Upper lobe of right lung (tissue), 1 donor: ENCODE results near the gene FAAP100. TPM values are rescaled to one million over a fixed set of nuclear protein-coding genes. Genes with fewer than 3 reads are reported as not detected.

Experiments used
- ATAC-seq: fragments of 200-7000 bp; cut with Tn5 transposase; one replicate; pipeline ENCODE4 v1.9.1; 2020; ENCODE audit warnings: mild to moderate bottlenecking, moderate library complexity
- DNase-seq: peaks from one replicate; pipeline ENCODE4 v3.0.0-alpha.2; 2020
- H3K27ac ChIP-seq: fragments of 200-600 bp; one replicate; pipeline ENCODE4 v1.8.0; 2022
- H3K27me3 ChIP-seq: fragments of 200-600 bp; one replicate; pipeline ENCODE4 v1.8.0; 2022; ENCODE audit warnings: mild to moderate bottlenecking
- H3K36me3 ChIP-seq: fragments of 200-600 bp; one replicate; pipeline ENCODE4 v1.8.0; 2022
- H3K4me1 ChIP-seq: fragments of 200-600 bp; one replicate; pipeline ENCODE4 v1.8.0; 2022
- H3K4me3 ChIP-seq: fragments of 200-600 bp; one replicate; pipeline ENCODE4 v1.8.0; 2022; ENCODE audit warnings: mild to moderate bottlenecking
- H3K9me3 ChIP-seq: fragments of 200-600 bp; one replicate; pipeline ENCODE4 v1.8.0; 2022
- intact Hi-C: fragments of 100-400 bp; cut with DNase I; formaldehyde crosslinking; loops from one replicate; pipeline ENCODE4 v1.11.0; 2022
- total RNA-seq: library from RNA; stranded (reverse); fragmentation: NEBNext Ultra II Directional; extraction: Animal tissue kit (Norgen Biotek cat#: 25700); gene quantifications from one replicate; pipeline ENCODE4 v1.2.1, GENCODE V29; 2021
- TF ChIP-seq, protein P1 (sequence below): fragments of 200-600 bp; IDR thresholded peaks from one replicate; pipeline ENCODE4 v1.8.0; 2022; ENCODE audit warnings: antibody characterized with exemption
- donor health status: DM: no; HTN: yes; CAD: no; lungs with severe emphysema.

Gene FAAP100
- total RNA-seq, 1 donor from 2014 or later: 27.3 TPM

DNA sequence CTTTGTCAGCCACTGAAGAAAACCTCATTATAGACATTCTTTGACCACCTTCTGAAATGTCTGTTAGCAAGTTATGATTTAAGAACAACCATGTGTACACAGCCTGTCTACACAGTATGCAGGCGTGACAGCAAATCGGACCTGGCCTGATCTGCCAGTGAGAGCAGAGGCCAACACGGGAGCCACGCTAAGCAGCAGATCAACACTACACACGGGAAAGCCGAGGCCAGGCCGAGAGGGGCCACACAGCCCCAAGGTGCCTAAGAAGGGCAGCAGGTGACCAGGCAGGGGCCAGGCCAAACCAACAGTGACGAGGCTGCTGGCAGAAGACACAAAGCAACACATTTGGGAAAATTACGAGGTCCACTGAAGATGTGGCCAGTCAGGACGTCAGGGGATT lies 16.3 kb upstream of the FAAP100 start:
- Histone ChIP-seq H3K9me3 (no peaks in the 10 kb centered on the region), H3K27me3 (no peaks in the 10 kb centered on the region), H3K27ac (no peak overlapping the region), H3K36me3 (peaks cover 95% of the 10 kb centered on the region), H3K4me3 (no peak overlapping the region), H3K4me1 (peaks cover 24% of the 10 kb centered on the region)
- intact Hi-C loops: no loop called here
- DNase-seq (no peak), ATAC-seq (no peak)
- TF ChIP-seq, protein P1, sequence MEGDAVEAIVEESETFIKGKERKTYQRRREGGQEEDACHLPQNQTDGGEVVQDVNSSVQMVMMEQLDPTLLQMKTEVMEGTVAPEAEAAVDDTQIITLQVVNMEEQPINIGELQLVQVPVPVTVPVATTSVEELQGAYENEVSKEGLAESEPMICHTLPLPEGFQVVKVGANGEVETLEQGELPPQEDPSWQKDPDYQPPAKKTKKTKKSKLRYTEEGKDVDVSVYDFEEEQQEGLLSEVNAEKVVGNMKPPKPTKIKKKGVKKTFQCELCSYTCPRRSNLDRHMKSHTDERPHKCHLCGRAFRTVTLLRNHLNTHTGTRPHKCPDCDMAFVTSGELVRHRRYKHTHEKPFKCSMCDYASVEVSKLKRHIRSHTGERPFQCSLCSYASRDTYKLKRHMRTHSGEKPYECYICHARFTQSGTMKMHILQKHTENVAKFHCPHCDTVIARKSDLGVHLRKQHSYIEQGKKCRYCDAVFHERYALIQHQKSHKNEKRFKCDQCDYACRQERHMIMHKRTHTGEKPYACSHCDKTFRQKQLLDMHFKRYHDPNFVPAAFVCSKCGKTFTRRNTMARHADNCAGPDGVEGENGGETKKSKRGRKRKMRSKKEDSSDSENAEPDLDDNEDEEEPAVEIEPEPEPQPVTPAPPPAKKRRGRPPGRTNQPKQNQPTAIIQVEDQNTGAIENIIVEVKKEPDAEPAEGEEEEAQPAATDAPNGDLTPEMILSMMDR: no peak

DNA sequence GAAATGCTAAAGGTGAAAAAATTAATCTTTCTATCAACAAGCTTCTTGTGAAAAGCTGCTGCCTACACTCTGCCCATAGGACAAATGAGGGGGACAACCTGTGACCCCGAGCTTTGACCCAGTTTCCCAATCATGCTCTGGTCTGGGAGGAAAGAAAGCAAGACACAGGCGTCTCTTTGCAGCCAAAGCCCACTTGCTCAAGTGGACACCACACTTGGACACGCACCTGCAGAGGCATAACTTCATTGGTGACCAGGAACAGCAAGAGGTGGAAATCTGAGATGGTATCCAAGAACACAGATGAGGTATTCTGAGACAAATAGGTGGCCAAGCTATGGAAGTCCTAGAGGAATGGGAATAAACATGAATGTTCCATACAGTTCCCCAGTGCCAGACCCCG lies 15.0 kb upstream of the FAAP100 start:
- Histone ChIP-seq H3K27ac (peak overlapping the region; percentile 66), H3K4me1 (peaks cover 25% of the 10 kb centered on the region), H3K4me3 (no peak overlapping the region), H3K27me3 (no peaks in the 10 kb centered on the region), H3K9me3 (no peaks in the 10 kb centered on the region), H3K36me3 (peaks cover 95% of the 10 kb centered on the region)
- TF ChIP-seq, protein P1: no peak
- intact Hi-C loops: no loop called here
- no peak for ATAC-seq
- DNase-seq: no peak

DNA sequence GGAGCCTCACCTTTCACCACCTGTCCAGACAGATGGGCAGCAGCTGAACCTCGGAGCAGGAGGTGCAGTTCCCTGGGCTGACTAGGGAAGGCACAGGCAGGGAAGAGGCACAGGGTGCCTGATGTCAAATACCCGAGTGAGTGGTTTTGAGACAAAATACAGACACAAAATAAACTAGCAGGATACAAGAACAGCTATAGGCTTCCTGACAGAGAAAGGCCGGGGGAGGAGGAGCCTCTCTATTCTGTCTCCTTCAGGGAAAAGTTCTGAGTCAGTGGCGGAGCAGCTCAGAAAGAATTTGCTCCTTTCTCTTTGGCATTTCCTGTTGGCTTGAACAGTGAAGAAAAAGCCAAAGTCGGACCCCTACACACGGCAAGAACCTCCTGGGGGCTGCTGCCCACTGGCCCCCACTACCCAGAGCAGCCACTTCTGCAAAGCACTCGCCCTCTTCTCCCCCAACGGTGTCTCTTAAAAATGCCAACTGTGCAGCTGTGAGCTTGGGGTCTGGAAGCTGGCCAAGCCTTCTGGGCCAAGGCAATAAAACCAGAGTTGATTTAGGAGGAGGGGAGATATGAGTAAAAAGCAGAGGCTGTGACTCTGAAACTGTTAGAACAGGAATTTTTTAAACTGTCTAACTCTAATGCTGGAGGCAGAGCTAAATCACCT lies 14.4 kb upstream of the FAAP100 start:
- H3K4me1 ChIP-seq: peaks cover 25% of the 10 kb centered on the region
- H3K27ac ChIP-seq: peak overlapping the region; percentile 66
- H3K9me3 ChIP-seq: no peaks in the 10 kb centered on the region
- TF ChIP-seq, protein P1: no peak
- no peak overlapping the region for H3K4me3 ChIP-seq
- DNase-seq (no peak), ATAC-seq (peak; percentile 60)
- H3K36me3 ChIP-seq: peaks cover 95% of the 10 kb centered on the region
- intact Hi-C loops: no loop called here
- no peaks in the 10 kb centered on the region for H3K27me3 ChIP-seq

DNA sequence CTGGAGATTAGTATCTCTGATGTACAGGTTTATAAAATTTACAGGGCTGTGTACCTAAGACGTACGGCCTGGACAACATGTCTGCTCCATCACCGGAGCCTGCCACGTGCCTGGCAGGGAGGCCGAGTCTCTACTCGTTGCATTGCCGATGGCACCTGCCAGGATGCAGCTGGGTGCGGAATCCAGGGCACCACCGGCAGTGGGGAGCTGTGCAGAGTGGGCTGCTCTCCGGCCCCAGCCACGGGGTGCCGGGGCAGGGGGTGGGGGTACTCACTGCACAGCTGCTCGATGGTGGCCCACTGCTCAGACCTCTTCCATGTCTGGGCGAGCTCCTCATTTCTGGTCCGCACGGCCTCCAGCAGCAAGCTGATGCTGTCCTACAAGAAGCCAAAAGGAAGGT lies 13.1 kb upstream of the FAAP100 start:
- H3K9me3 ChIP-seq: no peaks in the 10 kb centered on the region
- DNase-seq (no peak), ATAC-seq (no peak)
- no peaks in the 10 kb centered on the region for H3K27me3 ChIP-seq
- peak overlapping the region; percentile 66 for H3K27ac ChIP-seq
- peaks cover 95% of the 10 kb centered on the region for H3K36me3 ChIP-seq
- intact Hi-C loops: no loop called here
- H3K4me1 ChIP-seq: peaks cover 25% of the 10 kb centered on the region
- TF ChIP-seq, protein P1: no peak
- H3K4me3 ChIP-seq: no peak overlapping the region

DNA sequence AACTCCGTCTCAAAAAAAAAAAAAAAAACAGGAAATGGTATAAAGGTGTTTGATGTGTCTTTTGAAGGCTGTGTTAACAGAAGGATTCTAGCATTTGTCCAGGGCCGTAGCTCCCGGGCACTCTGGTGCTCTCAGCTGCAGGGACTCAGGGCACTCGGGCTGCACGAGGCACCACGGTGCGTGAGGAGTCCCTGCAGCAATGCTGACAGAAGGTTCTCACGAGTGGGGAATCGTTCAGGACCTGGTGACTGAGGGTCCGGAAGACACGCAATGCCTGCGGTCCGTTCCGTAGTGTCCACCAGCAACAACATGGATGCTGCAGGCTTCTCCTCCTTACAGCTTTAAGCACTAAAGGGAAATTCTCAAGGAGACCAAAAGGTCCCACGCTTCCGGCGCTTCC lies 12.6 kb upstream of the FAAP100 start:
- Histone ChIP-seq H3K4me1 (peaks cover 25% of the 10 kb centered on the region), H3K27ac (no peak overlapping the region), H3K4me3 (no peak overlapping the region), H3K27me3 (no peaks in the 10 kb centered on the region), H3K36me3 (peaks cover 95% of the 10 kb centered on the region), H3K9me3 (no peaks in the 10 kb centered on the region)
- ATAC-seq: no peak
- TF ChIP-seq, protein P1: no peak
- DNase-seq: no peak
- intact Hi-C loops: no loop called here
